ENCODE data around the gene CSAD. TPM values are rescaled to one million over a fixed set of nuclear protein-coding genes. Genes with fewer than 3 reads are reported as not detected.

Gene CSAD
- total and polyA plus RNA-seq, 2 donors (not counting 3 experiments of a cell fraction or from before 2014, with no cell fraction given): 21.1 to 24.4 TPM

DNA sequence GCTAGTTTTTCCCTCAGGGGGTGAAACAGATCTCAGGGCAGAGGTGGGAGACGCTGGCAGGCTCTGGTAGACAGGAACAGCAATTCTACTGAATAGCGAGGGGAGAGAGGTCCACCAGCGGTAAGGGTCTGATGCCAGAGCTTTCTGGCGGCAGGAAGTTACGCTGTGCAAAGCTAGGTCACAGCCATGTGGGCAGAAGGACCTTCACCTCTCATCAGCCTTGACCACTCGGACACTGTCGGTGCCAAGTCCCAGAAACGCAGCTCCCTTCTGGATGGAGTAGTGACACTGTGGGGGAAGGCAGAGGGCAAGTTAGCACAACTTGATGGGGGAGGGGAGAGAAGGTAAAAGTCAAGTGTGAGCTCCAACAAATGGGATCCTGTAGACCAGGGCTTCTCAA lies 10.5 kb downstream of the CSAD start:
- no peak for TF ChIP-seq POLR2A (IDR thresholded peaks at IDR 0.05; ENCODE audit: low read depth, low read length)
- TF ChIP-seq POLR2AphosphoS5 (IDR thresholded peaks at IDR 0.05; ENCODE audit: insufficient read depth, low read depth, low read length): no peak
- no peak for TF ChIP-seq MYC (IDR thresholded peaks at IDR 0.05; ENCODE audit: low read depth, low read length)
- TF ChIP-seq GATA2 (IDR thresholded peaks at IDR 0.05; ENCODE audit: insufficient read depth, insufficient read length, low read depth, low read length): no peak
- no peak for TF ChIP-seq FOS (IDR thresholded peaks at IDR 0.05; ENCODE audit: borderline replicate concordance, insufficient read depth, low read length)
- TF ChIP-seq, protein P1, sequence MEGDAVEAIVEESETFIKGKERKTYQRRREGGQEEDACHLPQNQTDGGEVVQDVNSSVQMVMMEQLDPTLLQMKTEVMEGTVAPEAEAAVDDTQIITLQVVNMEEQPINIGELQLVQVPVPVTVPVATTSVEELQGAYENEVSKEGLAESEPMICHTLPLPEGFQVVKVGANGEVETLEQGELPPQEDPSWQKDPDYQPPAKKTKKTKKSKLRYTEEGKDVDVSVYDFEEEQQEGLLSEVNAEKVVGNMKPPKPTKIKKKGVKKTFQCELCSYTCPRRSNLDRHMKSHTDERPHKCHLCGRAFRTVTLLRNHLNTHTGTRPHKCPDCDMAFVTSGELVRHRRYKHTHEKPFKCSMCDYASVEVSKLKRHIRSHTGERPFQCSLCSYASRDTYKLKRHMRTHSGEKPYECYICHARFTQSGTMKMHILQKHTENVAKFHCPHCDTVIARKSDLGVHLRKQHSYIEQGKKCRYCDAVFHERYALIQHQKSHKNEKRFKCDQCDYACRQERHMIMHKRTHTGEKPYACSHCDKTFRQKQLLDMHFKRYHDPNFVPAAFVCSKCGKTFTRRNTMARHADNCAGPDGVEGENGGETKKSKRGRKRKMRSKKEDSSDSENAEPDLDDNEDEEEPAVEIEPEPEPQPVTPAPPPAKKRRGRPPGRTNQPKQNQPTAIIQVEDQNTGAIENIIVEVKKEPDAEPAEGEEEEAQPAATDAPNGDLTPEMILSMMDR (IDR thresholded peaks at IDR 0.05; ENCODE audit: extremely low read depth in 1 of 2, insufficient read depth in 1 of 2, low read depth in 1 of 2, low read length in 2 of 2): no peak
- no peak for TF ChIP-seq EZH2 (IDR thresholded peaks at IDR 0.05; ENCODE audit: borderline replicate concordance, low read depth, low read length, severe bottlenecking)
- TF ChIP-seq JUN (IDR thresholded peaks at IDR 0.05; ENCODE audit: borderline replicate concordance, insufficient read depth, insufficient read length, low read depth): no peak
- TF ChIP-seq, protein P2, sequence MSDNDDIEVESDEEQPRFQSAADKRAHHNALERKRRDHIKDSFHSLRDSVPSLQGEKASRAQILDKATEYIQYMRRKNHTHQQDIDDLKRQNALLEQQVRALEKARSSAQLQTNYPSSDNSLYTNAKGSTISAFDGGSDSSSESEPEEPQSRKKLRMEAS (IDR thresholded peaks at IDR 0.05; ENCODE audit: insufficient read depth, insufficient read length): no peak
- CTCF ChIA-PET: no interaction called here
- Histone ChIP-seq H3K4me3 (replicated peaks in 1 of 3; ENCODE audit: insufficient read depth in 1 of 3, low read depth in 1 of 3, low read length in 3 of 3) (no peak overlapping the region), H3K4me2 (ENCODE audit: insufficient read depth, low read length) (no peak overlapping the region), H3K9ac (replicated peaks; ENCODE audit: extremely low read depth, insufficient read depth, low read length) (no peak overlapping the region), H3K4me1 (ENCODE audit: control insufficient read depth, extremely low read depth, insufficient read depth, low read length) (no peaks in the 10 kb centered on the region), H3K9me3 (replicated peaks; ENCODE audit: control insufficient read depth, insufficient read depth, low read length) (no peaks in the 10 kb centered on the region), H2AFZ (ENCODE audit: low read depth, low read length) (no peak overlapping the region), H3K36me3 (ENCODE audit: control insufficient read depth in 2 of 2, extremely low read depth in 1 of 2, insufficient read depth in 2 of 2, low read length in 2 of 2) (peaks cover 0 to 7% of the 10 kb centered on the region in 2 experiments), H3K9me1 (replicated peaks; ENCODE audit: control insufficient read depth, extremely low read depth, insufficient read depth, low read length) (no peaks in the 10 kb centered on the region), H3K27me3 (ENCODE audit: control insufficient read depth in 2 of 2, insufficient read depth in 2 of 2, low read length in 2 of 2) (no peaks in the 10 kb centered on the region), H4K20me1 (replicated peaks; ENCODE audit: control insufficient read depth, extremely low read depth, insufficient read depth, low read length) (no peaks in the 10 kb centered on the region), H3K79me2 (ENCODE audit: control insufficient read depth, insufficient read depth, low read length) (no peaks in the 10 kb centered on the region), H3K27ac (ENCODE audit: insufficient read depth, low read depth, low read length) (no peak overlapping the region)
- DNase-seq (ENCODE audit: low read depth, low spot score) (no peak), FAIRE-seq (no peak)
- POLR2A ChIA-PET: no interaction called here
- no TSS peak for BruUV-seq (replicated peaks)
- dilution Hi-C loops (cut with MboI; ENCODE audit: extremely low pct_ligation_motif_present, low sequenced_read_pairs) (no loop called here), intact Hi-C loops (cut with micrococcal nuclease) (no loop called here)

Data from endothelial cell of umbilical vein (primary cell).